ENCODE measurements around the gene CPB2.

CPB2 gene

GRCh38 chr13:46008631-46009030 is 96.2 kb downstream of the CPB2 start:
- TF ChIP-seq CTCF (IDR thresholded peaks at IDR 0.05; ENCODE audit: insufficient read depth, low read depth, low read length, missing control alignments): no peak
- H3K4me3 ChIP-seq (ENCODE audit: low read length): no peak overlapping the region
- DNase-seq (ENCODE audit: low read depth): no peak

GRCh38 chr13:46006688-46007452 is 98.0 kb downstream of the CPB2 start:
- no peak for DNase-seq (ENCODE audit: low read depth)
- no peak for TF ChIP-seq CTCF (IDR thresholded peaks at IDR 0.05; ENCODE audit: insufficient read depth, low read depth, low read length, missing control alignments)

GRCh38 chr13:46004491-46004890 is 100.3 kb downstream of the CPB2 start:
- DNase-seq (ENCODE audit: low read depth): no peak
- no peak overlapping the region for H3K4me3 ChIP-seq (ENCODE audit: low read length)
- TF ChIP-seq CTCF (IDR thresholded peaks at IDR 0.05; ENCODE audit: insufficient read depth, low read depth, low read length, missing control alignments): no peak

More at GRCh38 chr13:46006688-46007452, 98.0 kb downstream of the CPB2 start:
- no peak overlapping the region for H3K4me3 ChIP-seq (ENCODE audit: low read length)

Measured in epithelial cell of esophagus (primary cell).